22Rv1 (cell line): ENCODE results near the gene CASK.

Source experiments
- ZFX ChIP-seq: fragments of 450-650 bp; IDR thresholded peaks from 2 replicates; pipeline ENCODE4 v1.6.1; 2017; ENCODE audit warnings: antibody characterized with exemption, borderline replicate concordance
- TF ChIP-seq, protein P1 (sequence below): fragments of 450-650 bp; IDR thresholded peaks from 2 replicates; pipeline ENCODE4 v1.5.1; 2017; ENCODE audit warnings: mild to moderate bottlenecking

DNA sequence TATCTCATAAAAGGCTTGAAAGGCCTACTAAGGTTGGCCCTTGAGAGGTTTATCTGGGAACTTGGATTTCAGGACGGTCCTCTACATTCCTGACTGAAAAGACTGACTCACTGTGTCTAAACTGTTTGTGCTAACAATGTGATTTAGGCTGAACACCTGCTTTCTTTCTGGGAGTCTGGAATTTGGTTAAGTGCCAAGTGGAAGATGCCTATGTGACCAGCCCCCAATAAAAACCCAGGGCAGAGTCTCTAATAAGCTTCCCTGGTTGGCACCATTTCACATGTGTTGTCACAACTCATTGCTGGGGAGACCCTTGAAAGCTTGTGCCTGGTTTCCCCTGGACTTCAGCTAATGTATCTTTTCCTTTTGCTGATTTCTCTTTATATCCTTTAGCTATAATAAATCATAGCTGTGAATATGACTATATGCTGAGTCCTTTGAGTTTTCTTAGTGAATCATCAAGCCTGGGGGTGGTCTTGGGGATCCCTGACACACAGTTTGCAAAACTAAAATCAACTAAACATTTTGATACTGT lies 144.3 kb downstream of the CASK start:
- TF ChIP-seq, protein P1, sequence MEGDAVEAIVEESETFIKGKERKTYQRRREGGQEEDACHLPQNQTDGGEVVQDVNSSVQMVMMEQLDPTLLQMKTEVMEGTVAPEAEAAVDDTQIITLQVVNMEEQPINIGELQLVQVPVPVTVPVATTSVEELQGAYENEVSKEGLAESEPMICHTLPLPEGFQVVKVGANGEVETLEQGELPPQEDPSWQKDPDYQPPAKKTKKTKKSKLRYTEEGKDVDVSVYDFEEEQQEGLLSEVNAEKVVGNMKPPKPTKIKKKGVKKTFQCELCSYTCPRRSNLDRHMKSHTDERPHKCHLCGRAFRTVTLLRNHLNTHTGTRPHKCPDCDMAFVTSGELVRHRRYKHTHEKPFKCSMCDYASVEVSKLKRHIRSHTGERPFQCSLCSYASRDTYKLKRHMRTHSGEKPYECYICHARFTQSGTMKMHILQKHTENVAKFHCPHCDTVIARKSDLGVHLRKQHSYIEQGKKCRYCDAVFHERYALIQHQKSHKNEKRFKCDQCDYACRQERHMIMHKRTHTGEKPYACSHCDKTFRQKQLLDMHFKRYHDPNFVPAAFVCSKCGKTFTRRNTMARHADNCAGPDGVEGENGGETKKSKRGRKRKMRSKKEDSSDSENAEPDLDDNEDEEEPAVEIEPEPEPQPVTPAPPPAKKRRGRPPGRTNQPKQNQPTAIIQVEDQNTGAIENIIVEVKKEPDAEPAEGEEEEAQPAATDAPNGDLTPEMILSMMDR, result no peak
- TF ChIP-seq ZFX, result no peak
